Measurements from ENCODE around the gene MCCD1. TPM values are rescaled to one million over a fixed set of nuclear protein-coding genes. Genes with fewer than 3 reads are reported as not detected.

MCCD1 gene
- total RNA-seq, 1 donor from 2014 or later = not detected

GRCh38 chr6:31559606-31559957, 30.8 kb downstream of the MCCD1 start:
- intact Hi-C loops (cut with micrococcal nuclease) = no loop called here
- DNase-seq (no peak), ATAC-seq (no peak)

DNA sequence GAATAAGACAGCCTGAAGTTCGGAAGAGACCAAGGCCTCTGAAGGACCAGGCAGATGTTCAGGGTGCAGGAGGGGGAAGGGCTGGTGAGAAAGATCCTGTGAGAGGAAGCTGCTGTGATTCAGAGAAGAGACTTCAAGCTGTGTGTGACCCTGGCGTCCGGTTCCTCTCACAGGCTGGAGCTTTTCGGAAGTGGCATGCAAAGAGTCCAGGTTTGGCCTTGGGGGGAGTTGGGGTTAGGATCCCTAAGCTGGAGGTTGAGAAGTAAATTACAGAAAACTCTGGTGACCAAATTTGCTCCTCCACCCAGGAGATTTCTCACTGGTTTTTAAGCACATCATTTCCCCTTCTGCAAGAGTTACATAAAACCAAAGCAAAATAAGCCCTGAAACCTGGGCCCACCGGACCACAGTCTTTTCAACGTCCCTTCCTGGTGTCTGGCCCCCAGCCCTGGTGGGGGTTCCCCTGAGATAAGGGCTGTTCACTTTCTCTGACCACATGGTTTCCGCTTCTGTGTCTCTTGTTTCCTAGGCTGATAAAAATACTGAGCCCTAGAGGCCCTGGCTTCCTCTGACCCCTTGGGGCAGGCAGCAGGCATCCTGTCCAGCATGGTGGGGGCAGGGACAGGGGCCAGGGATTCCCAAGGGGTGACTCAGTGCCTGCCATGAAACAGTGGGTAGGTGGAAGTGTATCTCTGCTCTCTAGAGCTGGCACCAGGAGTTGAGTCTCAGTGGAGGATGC, 31.4 kb downstream of the MCCD1 start:
- intact Hi-C loops (cut with micrococcal nuclease) = no loop called here
- peak; percentile 79 for ATAC-seq
- DNase-seq = peak; percentile 71

DNA sequence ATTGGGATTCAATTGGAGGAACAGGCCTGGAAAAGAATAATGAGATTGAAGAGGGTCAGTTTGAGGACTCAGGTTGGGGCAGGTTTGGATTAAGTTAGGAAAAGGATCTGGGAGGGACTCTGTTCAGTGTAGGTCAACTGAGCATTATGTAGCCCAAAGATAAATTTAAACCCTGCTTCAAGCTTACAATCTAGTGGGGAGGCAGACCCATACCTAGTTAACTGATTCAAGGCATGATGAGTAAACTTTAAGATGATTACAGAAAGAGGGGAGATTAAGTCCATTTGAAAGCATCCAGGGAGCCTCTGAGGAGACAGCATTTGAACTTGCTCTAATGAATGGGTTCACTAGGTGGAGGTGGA, 31.9 kb downstream of the MCCD1 start:
- ATAC-seq (no peak), DNase-seq (no peak)
- intact Hi-C loops (cut with micrococcal nuclease) = no loop called here

GRCh38 chr6:31567531-31568370, 39.0 kb downstream of the MCCD1 start:
- no peak for ATAC-seq
- intact Hi-C loops (cut with micrococcal nuclease) = no loop called here
- DNase-seq = no peak

DNA sequence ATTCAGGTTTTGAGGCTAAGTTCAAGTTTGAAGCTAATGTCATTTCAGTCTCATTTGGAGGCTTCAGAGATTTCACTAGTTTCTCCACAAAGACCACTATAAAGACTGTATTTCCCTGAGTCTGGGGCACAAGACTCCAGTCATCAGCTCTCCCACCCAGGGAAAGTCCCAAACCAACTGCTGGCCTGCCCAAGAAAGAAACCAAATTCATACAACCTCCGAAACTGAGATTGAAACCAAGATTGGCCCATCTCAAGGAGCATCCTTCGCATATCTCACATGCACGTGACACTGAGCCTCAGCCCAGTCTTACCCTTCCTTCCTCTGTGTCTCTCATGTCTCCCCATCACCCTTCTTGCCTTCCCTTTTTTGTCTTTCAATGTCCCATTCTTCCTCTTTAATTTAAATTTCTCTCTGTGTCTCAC, 39.8 kb downstream of the MCCD1 start:
- no peak for DNase-seq
- intact Hi-C loops (cut with micrococcal nuclease) = no loop called here
- ATAC-seq = peak; percentile 48

- ATAC-seq = no peak
- no peak for DNase-seq
- intact Hi-C loops (cut with micrococcal nuclease) = no loop called here
These were observed 41.2 kb downstream of the MCCD1 start for GRCh38 chr6:31569861-31570536.

DNA sequence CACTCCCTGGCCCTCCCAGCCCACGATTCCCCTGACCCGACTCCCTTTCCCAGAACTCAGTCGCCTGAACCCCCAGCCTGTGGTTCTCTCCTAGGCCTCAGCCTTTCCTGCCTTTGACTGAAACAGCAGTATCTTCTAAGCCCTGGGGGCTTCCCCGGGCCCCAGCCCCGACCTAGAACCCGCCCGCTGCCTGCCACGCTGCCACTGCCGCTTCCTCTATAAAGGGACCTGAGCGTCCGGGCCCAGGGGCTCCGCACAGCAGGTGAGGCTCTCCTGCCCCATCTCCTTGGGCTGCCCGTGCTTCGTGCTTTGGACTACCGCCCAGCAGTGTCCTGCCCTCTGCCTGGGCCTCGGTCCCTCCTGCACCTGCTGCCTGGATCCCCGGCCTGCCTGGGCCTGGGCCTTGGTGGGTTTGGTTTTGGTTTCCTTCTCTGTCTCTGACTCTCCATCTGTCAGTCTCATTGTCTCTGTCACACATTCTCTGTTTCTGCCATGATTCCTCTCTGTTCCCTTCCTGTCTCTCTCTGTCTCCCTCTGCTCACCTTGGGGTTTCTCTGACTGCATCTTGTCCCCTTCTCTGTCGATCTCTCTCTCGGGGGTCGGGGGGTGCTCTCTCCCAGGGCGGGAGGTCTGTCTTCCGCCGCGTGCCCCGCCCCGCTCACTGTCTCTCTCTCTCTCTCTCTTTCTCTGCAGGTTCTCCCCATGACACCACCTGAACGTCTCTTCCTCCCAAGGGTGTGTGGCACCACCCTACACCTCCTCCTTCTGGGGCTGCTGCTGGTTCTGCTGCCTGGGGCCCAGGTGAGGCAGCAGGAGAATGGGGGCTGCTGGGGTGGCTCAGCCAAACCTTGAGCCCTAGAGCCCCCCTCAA, 43.5 kb downstream of the MCCD1 start, which contains the start of gene LTA:
Gene LTA (plus strand): TSS at position 249 of the 871 bp plus-strand sequence. CDS start 454 bp downstream, at position 703.
- ATAC-seq = no peak
- intact Hi-C loops (cut with micrococcal nuclease) = no loop called here

GRCh38 chr6:31573239-31574105, 44.7 kb downstream of the MCCD1 start:
- no peak for ATAC-seq
- intact Hi-C loops (cut with micrococcal nuclease) = no loop called here
- no peak for DNase-seq

More for the DNA sequence above, 43.5 kb downstream of the MCCD1 start, which contains the start of gene LTA:
- DNase-seq = no peak

DNA sequence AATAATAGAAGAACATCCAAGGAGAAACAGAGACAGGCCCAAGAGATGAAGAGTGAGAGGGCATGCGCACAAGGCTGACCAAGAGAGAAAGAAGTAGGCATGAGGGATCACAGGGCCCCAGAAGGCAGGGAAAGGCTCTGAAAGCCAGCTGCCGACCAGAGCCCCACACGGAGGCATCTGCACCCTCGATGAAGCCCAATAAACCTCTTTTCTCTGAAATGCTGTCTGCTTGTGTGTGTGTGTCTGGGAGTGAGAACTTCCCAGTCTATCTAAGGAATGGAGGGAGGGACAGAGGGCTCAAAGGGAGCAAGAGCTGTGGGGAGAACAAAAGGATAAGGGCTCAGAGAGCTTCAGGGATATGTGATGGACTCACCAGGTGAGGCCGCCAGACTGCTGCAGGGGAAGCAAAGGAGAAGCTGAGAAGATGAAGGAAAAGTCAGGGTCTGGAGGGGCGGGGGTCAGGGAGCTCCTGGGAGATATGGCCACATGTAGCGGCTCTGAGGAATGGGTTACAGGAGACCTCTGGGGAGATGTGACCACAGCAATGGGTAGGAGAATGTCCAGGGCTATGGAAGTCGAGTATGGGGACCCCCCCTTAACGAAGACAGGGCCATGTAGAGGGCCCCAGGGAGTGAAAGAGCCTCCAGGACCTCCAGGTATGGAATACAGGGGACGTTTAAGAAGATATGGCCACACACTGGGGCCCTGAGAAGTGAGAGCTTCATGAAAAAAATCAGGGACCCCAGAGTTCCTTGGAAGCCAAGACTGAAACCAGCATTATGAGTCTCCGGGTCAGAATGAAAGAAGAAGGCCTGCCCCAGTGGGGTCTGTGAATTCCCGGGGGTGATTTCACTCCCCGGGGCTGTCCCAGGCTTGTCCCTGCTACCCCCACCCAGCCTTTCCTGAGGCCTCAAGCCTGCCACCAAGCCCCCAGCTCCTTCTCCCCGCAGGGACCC, 45.6 kb downstream of the MCCD1 start:
- intact Hi-C loops (cut with micrococcal nuclease) = no loop called here

GRCh38 chr6:31575335-31575901, 46.7 kb downstream of the MCCD1 start, which contains the start of gene TNF:
Gene TNF (plus strand): TSS chr6:31575565. CDS start chr6:31575742, 177 bp downstream.
- intact Hi-C loops (cut with micrococcal nuclease) = no loop called here
- peak; percentile 69 for ATAC-seq
- peak; percentile 57 for DNase-seq

More for the DNA sequence above, 45.6 kb downstream of the MCCD1 start:
- no peak for ATAC-seq
- DNase-seq = no peak

- DNase-seq (no peak), ATAC-seq (no peak)
- intact Hi-C loops (cut with micrococcal nuclease) = no loop called here
These were observed 47.4 kb downstream of the MCCD1 start for GRCh38 chr6:31575952-31576685.

DNA sequence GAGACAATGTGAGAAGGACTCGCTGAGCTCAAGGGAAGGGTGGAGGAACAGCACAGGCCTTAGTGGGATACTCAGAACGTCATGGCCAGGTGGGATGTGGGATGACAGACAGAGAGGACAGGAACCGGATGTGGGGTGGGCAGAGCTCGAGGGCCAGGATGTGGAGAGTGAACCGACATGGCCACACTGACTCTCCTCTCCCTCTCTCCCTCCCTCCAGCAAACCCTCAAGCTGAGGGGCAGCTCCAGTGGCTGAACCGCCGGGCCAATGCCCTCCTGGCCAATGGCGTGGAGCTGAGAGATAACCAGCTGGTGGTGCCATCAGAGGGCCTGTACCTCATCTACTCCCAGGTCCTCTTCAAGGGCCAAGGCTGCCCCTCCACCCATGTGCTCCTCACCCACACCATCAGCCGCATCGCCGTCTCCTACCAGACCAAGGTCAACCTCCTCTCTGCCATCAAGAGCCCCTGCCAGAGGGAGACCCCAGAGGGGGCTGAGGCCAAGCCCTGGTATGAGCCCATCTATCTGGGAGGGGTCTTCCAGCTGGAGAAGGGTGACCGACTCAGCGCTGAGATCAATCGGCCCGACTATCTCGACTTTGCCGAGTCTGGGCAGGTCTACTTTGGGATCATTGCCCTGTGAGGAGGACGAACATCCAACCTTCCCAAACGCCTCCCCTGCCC, 48.3 kb downstream of the MCCD1 start:
- no peak for ATAC-seq
- intact Hi-C loops (cut with micrococcal nuclease) = no loop called here
- no peak for DNase-seq

- intact Hi-C loops (cut with micrococcal nuclease) = no loop called here
- ATAC-seq (no peak), DNase-seq (no peak)
These were observed 48.8 kb downstream of the MCCD1 start for GRCh38 chr6:31577579-31577966.

DNA sequence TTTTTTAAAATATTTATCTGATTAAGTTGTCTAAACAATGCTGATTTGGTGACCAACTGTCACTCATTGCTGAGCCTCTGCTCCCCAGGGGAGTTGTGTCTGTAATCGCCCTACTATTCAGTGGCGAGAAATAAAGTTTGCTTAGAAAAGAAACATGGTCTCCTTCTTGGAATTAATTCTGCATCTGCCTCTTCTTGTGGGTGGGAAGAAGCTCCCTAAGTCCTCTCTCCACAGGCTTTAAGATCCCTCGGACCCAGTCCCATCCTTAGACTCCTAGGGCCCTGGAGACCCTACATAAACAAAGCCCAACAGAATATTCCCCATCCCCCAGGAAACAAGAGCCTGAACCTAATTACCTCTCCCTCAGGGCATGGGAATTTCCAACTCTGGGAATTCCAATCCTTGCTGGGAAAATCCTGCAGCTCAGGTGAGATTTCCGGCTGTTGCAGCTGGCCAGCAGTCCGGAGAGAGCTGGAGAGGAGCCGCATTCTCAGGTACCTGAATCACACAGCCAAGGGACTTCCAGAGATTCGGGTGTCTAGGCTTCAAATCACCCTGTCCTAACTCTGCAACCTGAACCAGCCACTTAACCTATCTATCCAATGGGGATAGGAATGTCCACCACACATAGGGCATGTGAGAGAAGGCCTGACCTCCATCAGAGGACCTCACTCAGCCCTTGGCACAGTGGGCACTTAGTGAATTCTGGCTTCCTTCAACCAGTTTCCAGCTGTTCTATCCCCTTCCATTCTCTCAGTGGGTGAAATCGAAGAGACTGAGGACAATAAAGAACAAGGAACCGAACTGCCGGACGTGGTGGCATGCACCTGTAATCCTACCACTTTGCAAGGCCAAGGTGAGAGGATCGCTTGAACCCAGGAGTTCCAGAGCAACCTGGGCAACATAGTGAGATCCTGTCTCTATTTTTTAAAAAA, 49.7 kb downstream of the MCCD1 start:
- ATAC-seq = no peak
- intact Hi-C loops (cut with micrococcal nuclease) = no loop called here
- no peak for DNase-seq
